ENCODE measurements around the gene ZNF664.

ZNF664 gene

GRCh38 chr12:124045671-124046455, 72.8 kb downstream of the ZNF664 start:
- H3K9me3 ChIP-seq (ENCODE audit: control insufficient read depth, insufficient read depth, low read length): no peaks in the 10 kb centered on the region; the same call in 1 of the 2 replicates
- WGBS (ENCODE audit: insufficient coverage, insufficient read length): no CpG with 5 or more reads among the region's 5 CpGs

GRCh38 chr12:124046456-124046740, 73.4 kb downstream of the ZNF664 start:
- Histone ChIP-seq H3K27me3 (ENCODE audit: control insufficient read depth, insufficient read depth, low read length) (no peaks in the 10 kb centered on the region), H3K4me3 (ENCODE audit: low read length) (no peak overlapping the region), H3K9me3 (ENCODE audit: control insufficient read depth, insufficient read depth, low read length) (no peaks in the 10 kb centered on the region; the same call in 1 of the 2 replicates), H3K27ac (ENCODE audit: low read length) (no peak overlapping the region), H3K36me3 (ENCODE audit: control insufficient read depth, insufficient read depth, low read length) (no peaks in the 10 kb centered on the region), H3K4me1 (ENCODE audit: control insufficient read depth, insufficient read depth, low read length) (no peaks in the 10 kb centered on the region)
- DNase-seq (ENCODE audit: low read depth, low spot score): no peak

More at GRCh38 chr12:124045671-124046455, 72.8 kb downstream of the ZNF664 start:
- H3K27ac ChIP-seq (ENCODE audit: low read length): no peak overlapping the region
- DNase-seq (ENCODE audit: low read depth, low spot score): no peak
- H3K4me1 ChIP-seq (ENCODE audit: control insufficient read depth, insufficient read depth, low read length): no peaks in the 10 kb centered on the region
- H3K4me3 ChIP-seq (ENCODE audit: low read length): no peak overlapping the region
- H3K36me3 ChIP-seq (ENCODE audit: control insufficient read depth, insufficient read depth, low read length): no peaks in the 10 kb centered on the region
- H3K27me3 ChIP-seq (ENCODE audit: control insufficient read depth, insufficient read depth, low read length): no peaks in the 10 kb centered on the region

- no CpG with 5 or more reads among the region's 3 CpGs for WGBS (ENCODE audit: insufficient coverage, insufficient read length)
- Histone ChIP-seq H3K27me3 (ENCODE audit: control insufficient read depth, insufficient read depth, low read length) (no peaks in the 10 kb centered on the region), H3K4me1 (ENCODE audit: control insufficient read depth, insufficient read depth, low read length) (no peaks in the 10 kb centered on the region), H3K36me3 (ENCODE audit: control insufficient read depth, insufficient read depth, low read length) (no peaks in the 10 kb centered on the region), H3K9me3 (ENCODE audit: control insufficient read depth, insufficient read depth, low read length) (no peaks in the 10 kb centered on the region; the same call in 1 of the 2 replicates), H3K27ac (ENCODE audit: low read length) (no peak overlapping the region), H3K4me3 (ENCODE audit: low read length) (no peak overlapping the region)
- no peak for DNase-seq (ENCODE audit: low read depth, low spot score)
Observed at GRCh38 chr12:124047045-124047566, 74.1 kb downstream of the ZNF664 start.

- no CpG with 5 or more reads among the region's 6 CpGs for WGBS (ENCODE audit: insufficient coverage, insufficient read length)
- DNase-seq (ENCODE audit: low read depth, low spot score): no peak
Observed at GRCh38 chr12:124049451-124050094, 76.6 kb downstream of the ZNF664 start.

DNA sequence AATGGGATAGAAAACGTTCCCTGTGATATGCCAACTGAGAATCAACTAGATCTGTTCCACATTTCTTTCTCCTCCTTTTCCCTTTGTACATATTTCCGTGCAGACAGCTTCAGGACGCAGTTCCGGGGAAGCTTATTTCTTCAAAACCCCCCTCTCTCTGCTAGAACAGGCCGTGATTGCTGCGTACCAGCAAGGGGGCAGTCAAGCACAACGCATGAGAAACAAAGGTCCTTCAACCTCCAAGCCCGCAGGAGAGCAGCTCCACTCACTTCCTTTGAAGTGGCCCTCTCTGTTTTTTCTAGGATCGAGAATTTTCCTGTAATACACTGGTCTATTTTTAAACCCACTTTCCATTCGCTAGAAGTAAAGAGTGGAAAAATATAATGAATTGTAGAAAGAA, 80.8 kb downstream of the ZNF664 start:
- Histone ChIP-seq H3K36me3 (ENCODE audit: control insufficient read depth, insufficient read depth, low read length) (no peaks in the 10 kb centered on the region), H3K27ac (ENCODE audit: low read length) (no peak overlapping the region), H3K4me3 (ENCODE audit: low read length) (no peak overlapping the region), H3K9me3 (ENCODE audit: control insufficient read depth, insufficient read depth, low read length) (no peaks in the 10 kb centered on the region; the same call in 1 of the 2 replicates), H3K27me3 (ENCODE audit: control insufficient read depth, insufficient read depth, low read length) (no peaks in the 10 kb centered on the region), H3K4me1 (ENCODE audit: control insufficient read depth, insufficient read depth, low read length) (no peaks in the 10 kb centered on the region)
- peak; percentile 61 for DNase-seq (ENCODE audit: low read depth, low spot score)
- no CpG with 5 or more reads among the region's 10 CpGs for WGBS (ENCODE audit: insufficient coverage, insufficient read length)

More at GRCh38 chr12:124049451-124050094, 76.6 kb downstream of the ZNF664 start:
- H3K4me1 ChIP-seq (ENCODE audit: control insufficient read depth, insufficient read depth, low read length): no peaks in the 10 kb centered on the region
- H3K9me3 ChIP-seq (ENCODE audit: control insufficient read depth, insufficient read depth, low read length): no peaks in the 10 kb centered on the region; the same call in 1 of the 2 replicates
- no peaks in the 10 kb centered on the region for H3K36me3 ChIP-seq (ENCODE audit: control insufficient read depth, insufficient read depth, low read length)
- H3K27ac ChIP-seq (ENCODE audit: low read length): no peak overlapping the region
- no peaks in the 10 kb centered on the region for H3K27me3 ChIP-seq (ENCODE audit: control insufficient read depth, insufficient read depth, low read length)
- H3K4me3 ChIP-seq (ENCODE audit: low read length): no peak overlapping the region

- H3K27me3 ChIP-seq (ENCODE audit: control insufficient read depth, insufficient read depth, low read length): no peaks in the 10 kb centered on the region
- no peaks in the 10 kb centered on the region for H3K9me3 ChIP-seq (ENCODE audit: control insufficient read depth, insufficient read depth, low read length)
- DNase-seq (ENCODE audit: low read depth, low spot score): no peak
- no peaks in the 10 kb centered on the region for H3K4me1 ChIP-seq (ENCODE audit: control insufficient read depth, insufficient read depth, low read length)
- H3K4me3 ChIP-seq (ENCODE audit: low read length): no peak overlapping the region
- no peak overlapping the region for H3K27ac ChIP-seq (ENCODE audit: low read length)
- no peaks in the 10 kb centered on the region for H3K36me3 ChIP-seq (ENCODE audit: control insufficient read depth, insufficient read depth, low read length)
- no CpG with 5 or more reads among the region's 1 CpG for WGBS (ENCODE audit: insufficient coverage, insufficient read length)
Observed at GRCh38 chr12:124055066-124055465, 82.1 kb downstream of the ZNF664 start.

DNA sequence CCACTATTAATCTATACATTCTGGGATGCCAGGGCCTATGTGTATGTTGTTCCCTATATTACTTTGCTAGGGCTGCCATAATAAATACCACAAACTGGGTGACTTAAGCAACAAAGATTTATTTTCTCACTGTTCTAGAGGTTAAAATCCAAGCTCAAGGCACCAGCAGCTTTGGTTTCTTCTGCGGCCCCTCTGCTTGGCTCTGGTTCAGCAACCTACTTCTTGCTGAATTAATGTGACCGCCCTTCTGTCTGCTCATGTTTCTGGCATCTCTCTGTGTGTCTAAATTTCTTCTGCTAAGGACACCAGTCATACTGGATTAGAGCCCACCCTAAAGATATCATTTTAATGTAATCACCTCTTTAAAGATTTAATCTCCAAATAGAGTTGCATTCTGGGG, 84.7 kb downstream of the ZNF664 start:
- no peaks in the 10 kb centered on the region for H3K27me3 ChIP-seq (ENCODE audit: control insufficient read depth, insufficient read depth, low read length)
- no peak overlapping the region for H3K4me3 ChIP-seq (ENCODE audit: low read length)
- no CpG with 5 or more reads among the region's 2 CpGs for WGBS (ENCODE audit: insufficient coverage, insufficient read length)
- H3K27ac ChIP-seq (ENCODE audit: low read length): no peak overlapping the region
- no peaks in the 10 kb centered on the region for H3K36me3 ChIP-seq (ENCODE audit: control insufficient read depth, insufficient read depth, low read length)
- H3K9me3 ChIP-seq (ENCODE audit: control insufficient read depth, insufficient read depth, low read length): no peaks in the 10 kb centered on the region
- DNase-seq (ENCODE audit: low read depth, low spot score): no peak
- no peaks in the 10 kb centered on the region for H3K4me1 ChIP-seq (ENCODE audit: control insufficient read depth, insufficient read depth, low read length)

DNA sequence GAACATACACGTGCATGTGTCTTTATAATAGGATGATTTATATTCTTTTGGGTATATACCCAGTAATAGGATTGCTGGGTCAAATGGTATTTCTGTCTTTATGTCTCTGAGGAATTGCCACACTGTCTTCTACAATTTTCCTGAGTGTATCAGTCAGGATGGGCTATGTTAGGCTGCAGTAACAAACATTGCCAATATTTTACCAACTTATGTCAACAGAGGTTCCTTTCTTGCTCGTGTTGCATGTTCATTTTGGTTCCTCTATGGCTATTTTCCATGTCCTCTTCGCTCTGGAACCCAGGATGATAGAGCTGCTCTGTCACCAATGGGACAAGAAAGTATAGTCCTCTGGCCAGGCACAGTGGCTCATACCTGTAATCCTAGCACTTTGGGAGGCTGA, 86.7 kb downstream of the ZNF664 start:
- Histone ChIP-seq H3K36me3 (ENCODE audit: control insufficient read depth, insufficient read depth, low read length) (no peaks in the 10 kb centered on the region), H3K4me1 (ENCODE audit: control insufficient read depth, insufficient read depth, low read length) (no peaks in the 10 kb centered on the region), H3K27ac (ENCODE audit: low read length) (no peak overlapping the region), H3K9me3 (ENCODE audit: control insufficient read depth, insufficient read depth, low read length) (no peaks in the 10 kb centered on the region), H3K27me3 (ENCODE audit: control insufficient read depth, insufficient read depth, low read length) (no peaks in the 10 kb centered on the region), H3K4me3 (ENCODE audit: low read length) (no peak overlapping the region)
- WGBS (ENCODE audit: insufficient coverage, insufficient read length): no CpG with 5 or more reads among the region's 3 CpGs
- no peak for DNase-seq (ENCODE audit: low read depth, low spot score)

All from iPS DF 6.9 (cell line).